H9 (cell line): Measurements from ENCODE around the gene SLC6A18. TPM values are rescaled to one million over a fixed set of nuclear protein-coding genes. Genes with fewer than 3 reads are reported as not detected.

Experiments used
- DNase-seq: peaks from one replicate; pipeline ENCODE4 v3.0.0-alpha.2; 2017
- H2AFZ ChIP-seq: one replicate; pipeline ENCODE4 v1.6.1; 2013; ENCODE audit warnings: mild to moderate bottlenecking, low read length, control low read depth, moderate library complexity
- H2AK5ac ChIP-seq: 2 replicates; pipeline ENCODE4 v1.6.1; 2013; ENCODE audit warnings: low read length, control low read depth, mixed read lengths; ENCODE audit not compliant: insufficient read length
- H2BK120ac ChIP-seq: one replicate; pipeline ENCODE4 v1.6.1; 2013; ENCODE audit warnings: low read depth, mild to moderate bottlenecking, low read length, control low read depth, inconsistent platforms; ENCODE audit not compliant: poor library complexity, severe bottlenecking
- H2BK12ac ChIP-seq: 2 replicates; pipeline ENCODE4 v1.6.1; 2013; ENCODE audit warnings: low read length, control low read depth, mixed read lengths, low read depth; ENCODE audit not compliant: insufficient read length
- H2BK15ac ChIP-seq: 2 replicates; pipeline ENCODE4 v1.6.1; 2013; ENCODE audit warnings: low read depth, low read length, control low read depth
- H2BK20ac ChIP-seq: one replicate; pipeline ENCODE4 v1.6.1; 2013; ENCODE audit warnings: low read depth, mild to moderate bottlenecking, low read length, control low read depth, inconsistent platforms; ENCODE audit not compliant: poor library complexity, severe bottlenecking
- H2BK5ac ChIP-seq: 2 replicates; pipeline ENCODE4 v1.6.1; 2013; ENCODE audit warnings: low read length, control low read depth, mixed read lengths; ENCODE audit not compliant: insufficient read length
- H3K14ac ChIP-seq: 2 replicates; pipeline ENCODE4 v1.6.1; 2013; ENCODE audit warnings: low read length, control low read depth; ENCODE audit not compliant: insufficient read depth
- H3K18ac ChIP-seq: 2 replicates; pipeline ENCODE4 v1.6.1; 2013; ENCODE audit warnings: low read depth, mild to moderate bottlenecking, mixed read lengths, low read length, control low read depth; ENCODE audit not compliant: insufficient read length
- H3K23ac ChIP-seq: 2 replicates; pipeline ENCODE4 v1.6.1; 2013; ENCODE audit warnings: low read length, control low read depth, mixed read lengths, low read depth; ENCODE audit not compliant: insufficient read length
- H3K23me2 ChIP-seq: 2 replicates; pipeline ENCODE4 v1.6.1; 2013; ENCODE audit warnings: low read depth, mild to moderate bottlenecking, mixed read lengths, low read length, control low read depth; ENCODE audit not compliant: insufficient read length, poor library complexity, severe bottlenecking
- H3K27ac ChIP-seq: 2 replicates; pipeline ENCODE4 v1.5.1; 2013; ENCODE audit warnings: low read length, control low read depth, mixed read lengths, low read depth; ENCODE audit not compliant: insufficient read length
- H3K27me3 ChIP-seq: 2 replicates; pipeline ENCODE4 v1.6.1; 2013; ENCODE audit warnings: low read length, control low read depth, inconsistent platforms; ENCODE audit not compliant: insufficient read depth
- H3K4ac ChIP-seq: 2 replicates; pipeline ENCODE4 v1.6.1; 2013; ENCODE audit warnings: low read depth, mild to moderate bottlenecking, control low read depth, inconsistent platforms, low read length, moderate library complexity
- H3K4me1 ChIP-seq: 2 replicates; pipeline ENCODE4 v1.6.1; 2013; ENCODE audit warnings: low read length, control low read depth, inconsistent platforms; ENCODE audit not compliant: insufficient read depth
- H3K4me2 ChIP-seq: 2 replicates; pipeline ENCODE4 v1.6.1; 2013; ENCODE audit warnings: low read length, control low read depth, mixed read lengths; ENCODE audit not compliant: insufficient read length, insufficient read depth
- H3K56ac ChIP-seq: 2 replicates; pipeline ENCODE4 v1.6.1; 2013; ENCODE audit warnings: low read depth, mild to moderate bottlenecking, mixed read lengths, low read length, control low read depth; ENCODE audit not compliant: insufficient read length
- H3K79me1 ChIP-seq: 2 replicates; pipeline ENCODE4 v1.6.1; 2013; ENCODE audit warnings: low read depth, mild to moderate bottlenecking, moderate library complexity, low read length, control low read depth, inconsistent platforms; ENCODE audit not compliant: insufficient read depth, poor library complexity, severe bottlenecking
- H3K79me2 ChIP-seq: 2 replicates; pipeline ENCODE4 v1.6.1; 2013; ENCODE audit warnings: low read length, control low read depth, inconsistent platforms; ENCODE audit not compliant: insufficient read depth
- H3K9ac ChIP-seq: 2 replicates; pipeline ENCODE4 v1.6.1; 2013; ENCODE audit warnings: low read length, control low read depth, mixed read lengths; ENCODE audit not compliant: insufficient read length; ENCODE audit errors: extremely low read depth
- H3K9me3 ChIP-seq: one replicate; pipeline ENCODE4 v1.6.1; 2013; ENCODE audit warnings: low read depth, low read length, inconsistent platforms; ENCODE audit not compliant: control insufficient read depth
- H3T11ph ChIP-seq: one replicate; pipeline ENCODE4 v1.6.1; 2013; ENCODE audit warnings: mild to moderate bottlenecking, low read length, control low read depth, inconsistent platforms
- H4K20me1 ChIP-seq: one replicate; pipeline ENCODE4 v1.6.1; 2013; ENCODE audit not compliant: control insufficient read depth, insufficient read length, insufficient read depth
- H4K5ac ChIP-seq: 2 replicates; pipeline ENCODE4 v1.6.1; 2013; ENCODE audit warnings: low read depth, mild to moderate bottlenecking, mixed read lengths, low read length, control low read depth; ENCODE audit not compliant: insufficient read length
- H4K8ac ChIP-seq: replicated peaks from 2 replicates; pipeline ENCODE4 v1.6.1; 2013; ENCODE audit warnings: low read length, control low read depth, mixed read lengths, low read depth; ENCODE audit not compliant: insufficient read length
- H4K91ac ChIP-seq: 2 replicates; pipeline ENCODE4 v1.6.1; 2013; ENCODE audit warnings: low read depth, mild to moderate bottlenecking, moderate library complexity, mixed read lengths, low read length, control low read depth; ENCODE audit not compliant: insufficient read length
- H3K27ac Mint-ChIP-seq, 3 experiments: 2 replicates in 2 of 3; 3 replicates in 1 of 3; pipeline ENCODE4 v1.8.0; 2020 to 2021; ENCODE audit warnings: mixed read lengths in 3 of 3, mild to moderate bottlenecking in 1 of 3, moderate library complexity in 1 of 3
- H3K27me3 Mint-ChIP-seq: 2 replicates; pipeline ENCODE4 v1.8.0; 2021; ENCODE audit warnings: low read depth, mild to moderate bottlenecking, moderate library complexity, mixed read lengths
- H3K36me3 Mint-ChIP-seq, 3 experiments: 2 replicates in 2 of 3; 3 replicates in 1 of 3; pipeline ENCODE4 v1.8.0; 2020 to 2021; ENCODE audit warnings: low read depth in 3 of 3, mixed read lengths in 3 of 3; ENCODE audit not compliant: insufficient read depth in 1 of 3
- H3K4me1 Mint-ChIP-seq, 2 experiments: 2 replicates each; pipeline ENCODE4 v1.8.0; 2020; ENCODE audit warnings: mixed read lengths in 2 of 2
- H3K4me3 Mint-ChIP-seq, 2 experiments: 2 replicates in 1 of 2; 3 replicates in 1 of 2; pipeline ENCODE4 v1.8.0; 2020 to 2021; ENCODE audit warnings: mild to moderate bottlenecking in 2 of 2, mixed read lengths in 2 of 2, moderate library complexity in 1 of 2
- H3K9me3 Mint-ChIP-seq, 2 experiments: 2 replicates in 1 of 2; 3 replicates in 1 of 2; pipeline ENCODE4 v1.8.0; 2020; ENCODE audit warnings: mild to moderate bottlenecking in 2 of 2, mixed read lengths in 2 of 2, moderate library complexity in 1 of 2
- CTCF ChIP-seq: fragments of 200-600 bp; sonication (generic); conservative IDR thresholded peaks from 3 replicates; pipeline ENCODE4 v1.8.0; 2021; ENCODE audit warnings: antibody characterized with exemption, mild to moderate bottlenecking
- WGBS: extraction: QIAGEN DNeasy Blood & Tissue Kit; methylation state at CpG from one replicate; pipeline ENCODE4 v1.1.7; 2013; ENCODE audit warnings: missing lambda C conversion rate, low lambda C conversion rate, mixed read lengths; ENCODE audit not compliant: insufficient read length; ENCODE audit errors: extremely low coverage; 5-methylcytosine and 5-hydroxymethylcytosine counted together
- total RNA-seq: library from RNA; stranded (reverse); gene quantifications from 2 replicates; pipeline ENCODE4 v1.2.1, GENCODE V29; 2021

Gene SLC6A18
- total RNA-seq, 1 experiment from 2014 or later = not detected

GRCh38 chr5:1261643-1262042 is 36.5 kb downstream of the SLC6A18 start:
- Histone ChIP-seq H3K27ac (no peak overlapping the region), H2BK12ac (no peak overlapping the region), H2BK20ac (no peak overlapping the region), H3K27me3 (no peaks in the 10 kb centered on the region), H2AK5ac (no peak overlapping the region), H3K79me1 (no peaks in the 10 kb centered on the region), H3K9me3 (peaks cover 18% of the 10 kb centered on the region), H3K4me1 (no peaks in the 10 kb centered on the region), H3K23me2 (no peaks in the 10 kb centered on the region), H2BK5ac (no peak overlapping the region), H3K56ac (no peak overlapping the region), H3K4me2 (no peak overlapping the region), H3T11ph (no peak overlapping the region), H3K18ac (no peak overlapping the region), H4K8ac (no peak overlapping the region), H3K4ac (no peak overlapping the region), H2BK120ac (no peak overlapping the region), H3K14ac (no peak overlapping the region), H2BK15ac (no peak overlapping the region), H4K20me1 (no peaks in the 10 kb centered on the region), H4K91ac (no peak overlapping the region), H3K79me2 (no peaks in the 10 kb centered on the region), H3K23ac (no peak overlapping the region), H4K5ac (no peak overlapping the region), H3K9ac (no peak overlapping the region), H2AFZ (no peak overlapping the region)
- DNase-seq = no peak
- no peaks in the 10 kb centered on the region for H3K27me3 Mint-ChIP-seq
- H3K36me3 Mint-ChIP-seq = peaks cover 6 to 13% (median 8%) of the 10 kb centered on the region in 3 experiments; a peak in 6 of 7 replicates
- WGBS = no CpG with 5 or more reads among the region's 10 CpGs
- H3K4me1 Mint-ChIP-seq = no peaks in the 10 kb centered on the region
- no peak for TF ChIP-seq CTCF
- H3K9me3 Mint-ChIP-seq = no peaks in the 10 kb centered on the region
- no peak overlapping the region for H3K4me3 Mint-ChIP-seq
- no peak overlapping the region for H3K27ac Mint-ChIP-seq
